Endometrium (tissue), 2 donors: ENCODE measurements around the gene PROM1.

Experiments
- FAIRE-seq: peaks from 2 replicates; lab custom pipeline; 2012; peaks lifted over from hg19 to GRCh38; lab: Jason Lieb, UNC
- donor health status: control.
- donor health status: control.

PROM1 gene

GRCh38 chr4:15938640-15939039, 145.2 kb downstream of the PROM1 start, which contains the start of gene FGFBP1:
Gene FGFBP1 (minus strand): TSS chr4:15938740. CDS start chr4:15936632, 2,108 bp downstream.
- no peak for FAIRE-seq

DNA sequence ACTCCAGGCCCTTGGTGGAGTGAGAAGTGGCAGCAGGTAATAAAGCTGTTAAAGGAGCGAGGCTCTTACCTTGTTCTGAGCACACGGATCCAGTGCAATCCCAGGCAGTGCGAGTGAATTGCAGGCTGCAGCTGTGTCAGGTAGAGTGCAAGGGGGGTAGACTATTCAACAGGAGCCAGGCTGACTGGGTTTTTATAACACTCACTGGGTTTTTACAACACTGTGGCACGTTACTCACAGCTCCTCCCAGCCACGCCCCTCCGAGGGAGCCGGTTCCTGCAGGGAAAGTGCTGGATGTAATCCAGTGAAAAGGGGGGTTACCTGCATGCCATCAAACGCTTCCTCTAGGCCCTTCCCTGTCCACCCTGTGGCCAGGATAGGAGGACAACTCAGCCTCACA, 145.6 kb downstream of the PROM1 start:
- FAIRE-seq: no peak

DNA sequence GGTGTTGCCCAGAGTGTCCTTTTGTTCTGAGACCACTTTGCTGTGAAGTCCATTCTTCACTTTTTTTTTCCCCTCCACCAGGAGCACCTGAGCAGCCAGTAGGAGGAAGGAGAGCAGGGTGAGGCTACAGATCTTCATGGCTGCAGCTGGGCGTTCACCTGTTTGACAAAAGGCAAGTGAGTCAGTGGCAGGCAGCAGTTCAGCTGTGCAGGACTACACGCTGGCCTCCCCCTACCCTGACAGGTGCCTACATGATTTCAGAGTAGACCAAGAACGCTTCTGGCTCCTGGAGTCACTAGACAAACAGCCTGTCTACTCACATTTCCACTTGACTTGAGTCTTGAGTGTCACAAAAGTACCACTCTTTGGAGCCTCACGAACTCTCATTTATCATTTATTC, 147.3 kb downstream of the PROM1 start:
- FAIRE-seq: no peak

GRCh38 chr4:15935504-15936402, 148.1 kb downstream of the PROM1 start:
- FAIRE-seq: no peak

GRCh38 chr4:15934259-15934658, 149.6 kb downstream of the PROM1 start:
- FAIRE-seq: no peak

DNA sequence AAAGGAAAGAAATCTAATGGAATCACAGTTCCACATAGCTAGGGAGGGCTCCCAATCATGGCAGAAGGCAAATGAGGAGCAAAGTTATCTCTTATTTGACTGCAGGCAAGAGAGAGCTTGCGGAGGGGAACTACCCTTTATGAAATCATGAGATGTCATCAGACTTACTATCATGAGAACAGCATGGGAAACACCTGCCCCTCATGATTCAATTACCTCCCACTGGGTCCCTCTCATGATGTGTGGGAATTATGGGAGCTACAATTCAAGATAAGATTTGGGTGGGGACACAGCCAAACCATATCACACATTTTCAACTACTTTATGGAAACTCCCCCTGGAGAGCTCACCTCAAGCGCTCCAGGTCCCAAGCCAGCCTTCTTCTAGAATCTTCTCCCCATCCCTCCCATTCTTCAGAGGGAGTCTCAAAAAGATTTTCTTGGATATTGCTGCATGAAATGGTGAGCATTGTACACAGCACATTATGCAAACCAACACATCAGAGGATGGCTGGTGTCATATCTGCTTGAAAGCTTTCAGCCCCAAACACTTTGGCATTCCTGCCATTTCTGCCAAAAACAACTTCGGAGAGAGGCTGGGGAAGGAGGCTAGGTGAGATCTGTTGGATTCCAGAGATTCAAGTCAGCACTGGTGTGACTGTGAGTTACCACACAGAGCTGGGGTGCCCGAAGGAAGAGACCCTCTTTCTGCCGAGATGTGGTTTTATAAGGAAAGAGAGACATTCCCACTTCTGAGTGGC, 152.2 kb downstream of the PROM1 start:
- FAIRE-seq: no peak

DNA sequence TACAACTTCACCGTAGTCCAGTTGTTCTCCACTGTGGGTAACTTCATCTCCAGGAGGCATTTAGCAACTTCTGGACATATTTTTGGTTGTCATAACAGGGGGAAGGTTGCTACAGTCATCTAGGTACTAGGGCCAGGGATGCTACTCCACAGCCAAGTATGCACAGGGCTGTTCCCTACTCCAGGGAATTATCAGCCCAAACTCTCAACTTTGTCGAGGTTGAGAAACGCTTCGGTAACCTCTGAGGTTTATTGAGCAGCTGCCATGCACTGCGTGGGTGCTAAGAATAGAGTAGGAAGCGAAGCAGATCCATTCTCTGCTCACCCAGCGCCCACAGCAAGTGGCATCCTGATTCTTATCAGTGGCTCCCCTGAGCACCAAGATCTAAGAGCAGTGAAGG, 153.5 kb downstream of the PROM1 start:
- no peak for FAIRE-seq

- FAIRE-seq: no peak
Observed at GRCh38 chr4:15929540-15929939, 154.3 kb downstream of the PROM1 start.

DNA sequence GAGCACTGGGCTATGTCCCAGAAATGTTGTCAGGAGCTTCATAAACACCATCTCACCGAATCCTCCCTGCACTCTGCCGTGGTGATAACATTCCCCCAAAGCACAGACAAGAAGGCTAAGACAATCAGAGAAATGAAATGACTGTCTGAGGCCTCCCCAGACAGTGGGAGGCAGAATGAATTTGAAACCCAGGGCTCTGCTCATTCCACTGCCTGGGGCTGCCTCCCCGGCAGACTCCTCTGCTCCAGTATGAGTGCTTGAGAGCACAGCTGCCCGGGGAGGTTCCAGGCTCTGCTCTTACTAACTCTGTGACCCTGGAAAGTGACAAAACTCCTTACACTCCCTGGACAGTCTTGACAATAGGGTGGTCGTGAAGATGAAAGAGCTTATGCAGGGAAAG, 154.9 kb downstream of the PROM1 start:
- no peak for FAIRE-seq

DNA sequence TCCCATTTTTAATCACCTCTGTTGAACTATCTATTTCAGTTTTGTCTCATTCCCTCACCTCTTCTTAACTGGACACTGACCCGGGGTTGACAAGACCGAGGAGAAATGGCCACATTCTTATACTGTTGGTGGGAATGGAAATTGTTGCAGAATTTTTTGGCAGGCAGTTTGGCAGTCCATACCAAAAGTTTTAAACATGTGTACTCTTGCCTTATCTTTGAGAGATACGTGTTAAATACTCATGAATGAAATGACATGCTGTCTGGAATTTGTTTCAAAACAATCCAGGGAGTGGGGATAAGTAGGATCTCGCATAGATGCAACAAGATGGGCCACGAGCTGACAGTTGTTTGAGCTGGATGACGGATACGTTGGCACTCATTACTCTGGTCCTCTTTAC, 157.3 kb downstream of the PROM1 start:
- FAIRE-seq: no peak

DNA sequence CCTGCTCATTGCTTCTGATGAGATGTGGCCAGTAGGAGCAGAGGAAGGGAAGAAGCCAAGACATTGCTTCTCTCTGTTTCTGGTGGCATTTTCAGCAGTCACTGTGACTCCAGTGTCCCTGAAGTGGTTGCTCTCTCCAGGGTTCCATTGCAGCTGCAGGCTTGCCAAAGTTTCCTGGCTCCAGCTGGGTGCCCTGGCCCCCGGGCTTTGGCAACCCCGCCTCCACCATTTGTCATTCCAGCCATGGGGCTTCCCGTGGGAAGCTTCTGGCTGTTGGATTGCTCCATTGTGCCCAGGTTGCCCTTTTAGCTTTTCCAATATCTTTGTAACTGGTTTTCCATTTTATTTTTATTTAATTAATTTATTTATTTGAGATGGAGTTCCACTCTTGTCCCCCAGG, 158.0 kb downstream of the PROM1 start:
- no peak for FAIRE-seq

DNA sequence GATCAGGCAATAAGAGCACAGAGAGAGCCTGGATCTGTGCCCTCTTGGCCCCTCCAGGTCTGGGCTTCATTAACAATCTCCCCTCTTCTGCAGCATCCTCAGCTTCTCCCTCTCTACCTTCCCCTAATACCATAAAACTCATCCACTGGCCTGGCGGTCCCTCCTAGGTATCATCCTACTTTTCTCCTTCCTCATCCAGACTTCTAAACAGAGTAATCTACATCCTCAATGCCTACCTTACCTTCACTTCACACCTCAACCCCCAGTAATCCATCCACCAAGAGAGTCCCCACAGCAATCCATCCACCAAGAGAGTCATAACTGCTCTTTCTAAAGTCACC, 162.3 kb downstream of the PROM1 start:
- no peak for FAIRE-seq

DNA sequence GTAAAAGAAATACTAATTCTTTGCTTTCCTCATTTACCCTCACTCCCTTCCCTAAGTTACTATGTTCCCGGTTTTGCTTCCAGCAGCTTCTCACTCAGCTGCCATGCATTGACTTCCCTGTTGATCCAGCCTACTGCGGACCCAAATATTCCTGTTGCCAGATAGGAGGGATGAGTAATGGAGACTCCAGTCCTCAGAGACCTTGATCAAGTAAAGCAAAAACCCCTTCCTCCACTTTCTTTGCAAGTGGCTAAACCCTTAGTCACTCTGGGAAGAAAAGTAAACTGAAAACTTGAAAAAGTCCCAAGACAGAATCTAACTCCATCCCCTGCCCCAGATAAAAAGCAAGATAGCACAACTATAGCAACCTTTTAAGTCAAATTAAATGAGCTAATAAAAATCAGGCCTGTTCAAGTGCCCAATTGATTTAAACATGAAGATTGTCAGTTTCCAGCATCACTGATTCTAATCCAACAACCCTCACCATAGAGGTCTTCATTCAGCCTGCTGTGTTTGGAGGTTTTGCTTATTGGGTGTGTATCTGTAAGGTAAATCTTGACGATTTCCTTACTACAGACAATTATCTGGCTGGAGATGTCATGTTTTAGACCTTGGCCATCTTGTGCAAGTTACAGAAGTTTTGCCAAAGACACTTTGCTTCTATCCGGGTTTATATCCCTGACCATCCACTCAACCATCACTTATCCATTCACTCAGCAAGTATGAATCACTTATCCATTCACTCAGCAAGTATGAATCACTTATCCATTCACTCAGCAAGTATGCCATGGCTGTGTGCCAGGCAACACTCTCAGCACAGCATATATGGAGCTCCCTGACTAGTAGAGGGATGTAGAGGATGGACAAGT, 162.9 kb downstream of the PROM1 start:
- FAIRE-seq: no peak

DNA sequence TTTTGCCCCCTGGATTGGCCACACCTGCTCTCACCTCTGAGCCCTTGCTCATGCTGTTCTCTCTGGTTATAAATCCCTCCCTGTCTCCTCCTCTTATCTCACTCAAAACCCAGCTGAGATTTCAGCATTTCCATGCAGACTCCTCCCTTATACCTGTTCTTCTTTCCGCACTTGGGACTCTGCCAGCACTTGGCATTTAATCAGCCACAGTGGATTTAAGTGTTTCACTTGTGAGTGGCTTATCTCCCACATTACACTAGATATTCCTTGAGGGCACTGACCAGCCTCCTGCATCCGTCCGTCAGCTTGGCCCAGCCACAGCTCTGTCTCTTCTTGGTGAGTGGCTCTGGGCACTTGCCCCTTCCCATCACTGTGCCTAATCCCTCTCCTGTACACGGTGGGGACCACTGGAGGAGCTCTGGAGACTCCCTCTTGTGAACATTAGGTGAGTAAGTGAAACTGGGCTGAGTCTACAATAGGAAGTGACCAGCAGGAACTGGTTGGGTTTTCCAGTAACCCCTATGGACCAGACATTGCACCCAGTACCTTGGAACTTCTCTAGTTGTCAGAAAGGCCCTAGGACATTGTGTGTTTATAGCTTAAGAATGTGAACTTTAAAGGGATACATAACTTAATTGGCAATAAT, 165.2 kb downstream of the PROM1 start:
- no peak for FAIRE-seq
